ENCODE results near the gene APOB. TPM values are rescaled to one million over a fixed set of nuclear protein-coding genes. Genes with fewer than 3 reads are reported as not detected.

The APOB gene
- total and polyA plus RNA-seq, 2 of the 13 experiments (the other 11 are each of a cell fraction or from before 2014, with no cell fraction given): 1,569 to 2,515 TPM

DNA sequence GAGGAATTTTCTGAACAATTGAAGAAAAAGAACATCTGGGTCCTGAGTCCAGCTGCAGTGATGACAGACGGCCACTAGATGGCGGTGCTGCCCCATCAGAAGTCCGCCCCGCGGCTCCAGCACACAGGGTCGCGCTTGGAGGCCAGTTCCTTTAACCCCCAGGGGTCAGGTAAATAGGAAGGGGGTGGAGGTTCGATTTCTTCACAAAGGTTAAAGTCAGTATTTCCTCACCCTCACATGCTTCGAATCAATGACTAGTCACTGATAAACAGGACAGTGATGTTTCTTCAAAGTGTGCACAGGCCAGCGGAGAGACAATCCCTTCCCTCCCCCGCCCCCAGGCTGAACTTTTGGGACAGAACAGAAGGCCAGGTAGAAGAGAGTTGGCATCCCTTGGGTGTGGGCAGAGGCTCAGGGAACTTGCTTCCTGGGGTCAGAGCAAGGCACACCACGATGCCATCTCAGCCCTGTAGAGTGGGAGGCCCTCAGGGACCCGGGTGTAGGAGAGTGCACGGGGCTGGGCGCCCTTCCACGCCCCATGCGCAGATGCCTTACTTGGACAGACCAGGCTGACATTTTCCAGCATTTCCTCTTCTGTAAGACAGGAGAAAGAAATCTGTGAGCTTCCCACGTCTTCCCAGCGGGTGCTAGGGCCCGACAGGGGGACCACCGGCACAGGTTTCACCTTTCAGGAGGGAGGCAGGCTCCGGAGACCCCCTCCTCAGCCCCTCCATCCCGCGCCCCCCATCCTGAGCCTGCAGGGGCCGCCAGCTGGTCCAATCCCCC lies 722 bp downstream of the APOB start (continued):
- TF ChIP-seq, protein P1, sequence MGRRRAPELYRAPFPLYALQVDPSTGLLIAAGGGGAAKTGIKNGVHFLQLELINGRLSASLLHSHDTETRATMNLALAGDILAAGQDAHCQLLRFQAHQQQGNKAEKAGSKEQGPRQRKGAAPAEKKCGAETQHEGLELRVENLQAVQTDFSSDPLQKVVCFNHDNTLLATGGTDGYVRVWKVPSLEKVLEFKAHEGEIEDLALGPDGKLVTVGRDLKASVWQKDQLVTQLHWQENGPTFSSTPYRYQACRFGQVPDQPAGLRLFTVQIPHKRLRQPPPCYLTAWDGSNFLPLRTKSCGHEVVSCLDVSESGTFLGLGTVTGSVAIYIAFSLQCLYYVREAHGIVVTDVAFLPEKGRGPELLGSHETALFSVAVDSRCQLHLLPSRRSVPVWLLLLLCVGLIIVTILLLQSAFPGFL (CRISPR knock-in tag; IDR thresholded peaks at IDR 0.05): no peak
- peak; percentile 92 for TF ChIP-seq SIX4 (CRISPR knock-in tag; IDR thresholded peaks at IDR 0.05)
- TF ChIP-seq ZNF160 (CRISPR knock-in tag; IDR thresholded peaks at IDR 0.05): peak; percentile 63; the same call in 1 of the 2 replicates
- TF ChIP-seq KDM1A (CRISPR knock-in tag; IDR thresholded peaks at IDR 0.05): peak; percentile 78; the same call in 1 of the 2 replicates
- peak; percentile 86; the same call in 1 of the 2 replicates for TF ChIP-seq ZNF737 (CRISPR knock-in tag; IDR thresholded peaks at IDR 0.05; ENCODE audit: borderline replicate concordance)
- TF ChIP-seq MTF1 (CRISPR knock-in tag; IDR thresholded peaks at IDR 0.05): no peak
- TF ChIP-seq, protein P2, sequence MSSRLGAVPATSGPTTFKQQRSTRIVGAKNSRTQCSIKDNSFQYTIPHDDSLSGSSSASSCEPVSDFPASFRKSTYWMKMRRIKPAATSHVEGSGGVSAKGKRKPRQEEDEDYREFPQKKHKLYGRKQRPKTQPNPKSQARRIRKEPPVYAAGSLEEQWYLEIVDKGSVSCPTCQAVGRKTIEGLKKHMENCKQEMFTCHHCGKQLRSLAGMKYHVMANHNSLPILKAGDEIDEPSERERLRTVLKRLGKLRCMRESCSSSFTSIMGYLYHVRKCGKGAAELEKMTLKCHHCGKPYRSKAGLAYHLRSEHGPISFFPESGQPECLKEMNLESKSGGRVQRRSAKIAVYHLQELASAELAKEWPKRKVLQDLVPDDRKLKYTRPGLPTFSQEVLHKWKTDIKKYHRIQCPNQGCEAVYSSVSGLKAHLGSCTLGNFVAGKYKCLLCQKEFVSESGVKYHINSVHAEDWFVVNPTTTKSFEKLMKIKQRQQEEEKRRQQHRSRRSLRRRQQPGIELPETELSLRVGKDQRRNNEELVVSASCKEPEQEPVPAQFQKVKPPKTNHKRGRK (CRISPR knock-in tag; IDR thresholded peaks at IDR 0.05): no peak; the same call in 1 of the 2 replicates
- TF ChIP-seq SP4 (CRISPR knock-in tag; IDR thresholded peaks at IDR 0.05): peak; percentile 49
- TF ChIP-seq ZNF615 (CRISPR knock-in tag; IDR thresholded peaks at IDR 0.05; ENCODE audit: borderline replicate concordance): peak; percentile 82; the same call in 1 of the 2 replicates
- TF ChIP-seq, protein P3, sequence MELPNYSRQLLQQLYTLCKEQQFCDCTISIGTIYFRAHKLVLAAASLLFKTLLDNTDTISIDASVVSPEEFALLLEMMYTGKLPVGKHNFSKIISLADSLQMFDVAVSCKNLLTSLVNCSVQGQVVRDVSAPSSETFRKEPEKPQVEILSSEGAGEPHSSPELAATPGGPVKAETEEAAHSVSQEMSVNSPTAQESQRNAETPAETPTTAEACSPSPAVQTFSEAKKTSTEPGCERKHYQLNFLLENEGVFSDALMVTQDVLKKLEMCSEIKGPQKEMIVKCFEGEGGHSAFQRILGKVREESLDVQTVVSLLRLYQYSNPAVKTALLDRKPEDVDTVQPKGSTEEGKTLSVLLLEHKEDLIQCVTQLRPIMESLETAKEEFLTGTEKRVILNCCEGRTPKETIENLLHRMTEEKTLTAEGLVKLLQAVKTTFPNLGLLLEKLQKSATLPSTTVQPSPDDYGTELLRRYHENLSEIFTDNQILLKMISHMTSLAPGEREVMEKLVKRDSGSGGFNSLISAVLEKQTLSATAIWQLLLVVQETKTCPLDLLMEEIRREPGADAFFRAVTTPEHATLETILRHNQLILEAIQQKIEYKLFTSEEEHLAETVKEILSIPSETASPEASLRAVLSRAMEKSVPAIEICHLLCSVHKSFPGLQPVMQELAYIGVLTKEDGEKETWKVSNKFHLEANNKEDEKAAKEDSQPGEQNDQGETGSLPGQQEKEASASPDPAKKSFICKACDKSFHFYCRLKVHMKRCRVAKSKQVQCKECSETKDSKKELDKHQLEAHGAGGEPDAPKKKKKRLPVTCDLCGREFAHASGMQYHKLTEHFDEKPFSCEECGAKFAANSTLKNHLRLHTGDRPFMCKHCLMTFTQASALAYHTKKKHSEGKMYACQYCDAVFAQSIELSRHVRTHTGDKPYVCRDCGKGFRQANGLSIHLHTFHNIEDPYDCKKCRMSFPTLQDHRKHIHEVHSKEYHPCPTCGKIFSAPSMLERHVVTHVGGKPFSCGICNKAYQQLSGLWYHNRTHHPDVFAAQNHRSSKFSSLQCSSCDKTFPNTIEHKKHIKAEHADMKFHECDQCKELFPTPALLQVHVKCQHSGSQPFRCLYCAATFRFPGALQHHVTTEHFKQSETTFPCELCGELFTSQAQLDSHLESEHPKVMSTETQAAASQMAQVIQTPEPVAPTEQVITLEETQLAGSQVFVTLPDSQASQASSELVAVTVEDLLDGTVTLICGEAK (IDR thresholded peaks at IDR 0.05): no peak
- TF ChIP-seq, protein P3 (CRISPR knock-in tag; IDR thresholded peaks at IDR 0.05): peak; percentile 47; the same call in 1 of the 2 replicates
- TF ChIP-seq PRPF4 (IDR thresholded peaks at IDR 0.05; ENCODE audit: low read depth, low read length, poor library complexity, severe bottlenecking): no peak
- peak; percentile 68 for TF ChIP-seq FIP1L1 (IDR thresholded peaks at IDR 0.05; ENCODE audit: borderline replicate concordance, insufficient read depth, low read depth, low read length)
- TF ChIP-seq, protein P4, sequence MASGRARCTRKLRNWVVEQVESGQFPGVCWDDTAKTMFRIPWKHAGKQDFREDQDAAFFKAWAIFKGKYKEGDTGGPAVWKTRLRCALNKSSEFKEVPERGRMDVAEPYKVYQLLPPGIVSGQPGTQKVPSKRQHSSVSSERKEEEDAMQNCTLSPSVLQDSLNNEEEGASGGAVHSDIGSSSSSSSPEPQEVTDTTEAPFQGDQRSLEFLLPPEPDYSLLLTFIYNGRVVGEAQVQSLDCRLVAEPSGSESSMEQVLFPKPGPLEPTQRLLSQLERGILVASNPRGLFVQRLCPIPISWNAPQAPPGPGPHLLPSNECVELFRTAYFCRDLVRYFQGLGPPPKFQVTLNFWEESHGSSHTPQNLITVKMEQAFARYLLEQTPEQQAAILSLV (CRISPR knock-in tag; IDR thresholded peaks at IDR 0.05; ENCODE audit: borderline replicate concordance): peak; percentile 90; the same call in 1 of the 2 replicates
- TF ChIP-seq SMARCC2 (IDR thresholded peaks at IDR 0.05): peak; percentile 86; the same call in 1 of the 2 replicates
- TF ChIP-seq EEA1 (CRISPR knock-in tag; IDR thresholded peaks at IDR 0.05; ENCODE audit: borderline replicate concordance): no peak

Data from HepG2 (cell line).